HG03558 (cell line): ENCODE data around the gene CTDP1.

Experiments
- ATAC-seq: cut with Tn5 transposase; IDR thresholded peaks from one replicate; pipeline ENCODE4 v1.9.1; 2021; ENCODE audit warnings: moderate number of reproducible peaks; ENCODE audit not compliant: unreplicated experiment; ENCODE audit errors: extremely low read depth

CTDP1 gene

GRCh38 chr18:79754022-79754761, 74.6 kb downstream of the CTDP1 start:
- ATAC-seq = no peak

DNA sequence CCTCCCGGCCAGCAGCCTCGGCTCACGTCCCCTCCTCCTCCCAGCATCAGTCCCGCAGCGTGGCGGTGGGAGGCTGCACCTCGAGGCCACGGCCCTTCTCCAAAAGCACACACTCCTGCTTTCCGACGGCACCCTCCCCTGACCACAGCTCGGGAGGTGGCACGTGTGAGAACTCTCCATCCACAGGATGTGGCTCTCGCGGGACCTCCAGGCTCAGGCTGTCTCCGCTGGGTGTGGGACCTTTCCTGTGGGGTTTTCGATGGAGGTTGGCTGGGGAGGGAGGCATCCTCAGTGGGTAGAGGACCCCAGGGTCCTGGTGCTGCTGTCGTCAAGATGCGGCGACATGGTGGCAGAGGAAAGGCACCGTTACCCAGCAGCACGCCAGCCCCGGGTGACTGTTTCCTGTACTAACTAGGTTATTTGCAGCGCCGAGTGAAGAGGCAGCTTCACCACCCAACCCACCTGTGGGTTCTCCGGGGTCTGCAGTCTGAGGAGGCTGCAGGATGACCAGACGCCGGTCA, 75.3 kb downstream of the CTDP1 start:
- no peak for ATAC-seq

DNA sequence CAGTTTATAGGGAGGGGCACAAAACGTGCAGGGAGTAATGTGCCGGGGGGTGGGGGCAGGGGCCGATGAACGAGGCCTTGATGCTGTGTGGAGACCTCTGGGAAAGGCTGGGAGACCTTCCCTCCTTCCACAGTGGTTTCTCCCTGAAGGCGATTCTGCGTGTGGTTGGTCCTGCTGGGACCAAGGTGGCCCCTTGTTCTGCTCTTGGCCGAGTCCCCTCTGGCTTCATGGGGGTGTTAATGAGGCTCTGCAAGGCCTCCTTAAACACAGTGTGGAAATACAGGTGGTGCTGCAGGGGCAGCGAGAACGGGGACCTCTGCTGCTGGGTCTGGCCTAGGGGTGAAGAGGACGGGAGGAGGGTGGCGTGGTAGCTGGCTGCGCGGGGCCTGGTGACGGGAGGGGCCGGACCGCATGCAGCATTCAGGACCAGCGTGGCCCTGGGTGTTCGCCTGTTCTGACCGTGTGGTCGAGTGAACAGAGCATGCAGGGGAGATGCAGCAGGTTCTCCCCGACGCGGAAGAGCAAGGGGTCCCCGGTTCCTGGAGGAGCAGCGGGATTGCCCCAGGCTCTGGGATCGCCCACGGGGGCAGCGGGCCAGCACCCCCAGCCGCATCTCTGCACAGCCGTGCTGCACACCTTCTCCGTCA, 76.0 kb downstream of the CTDP1 start:
- no peak for ATAC-seq

DNA sequence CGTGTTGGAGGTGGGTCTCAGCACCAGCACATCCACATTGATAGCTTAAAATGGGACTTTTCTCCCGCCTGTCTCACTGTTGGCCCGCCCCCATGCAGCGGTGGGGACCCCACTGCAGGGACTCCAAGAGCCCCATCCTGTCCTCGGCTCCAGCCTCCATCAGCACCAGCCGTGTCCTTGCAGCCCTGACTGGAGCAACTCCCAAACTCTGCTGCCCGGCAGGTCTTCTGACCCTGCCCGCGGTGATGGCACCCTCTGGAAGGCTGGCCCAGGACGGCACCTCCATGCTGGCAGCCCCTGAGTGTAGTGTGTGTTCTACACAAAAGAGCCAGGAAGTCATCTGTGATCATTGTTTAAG, 76.5 kb downstream of the CTDP1 start:
- no peak for ATAC-seq

GRCh38 chr18:79756826-79757225, 77.2 kb downstream of the CTDP1 start:
- ATAC-seq = no peak

- no peak for ATAC-seq
Measured at GRCh38 chr18:79760348-79760747, 80.7 kb downstream of the CTDP1 start.

GRCh38 chr18:79760881-79761280, 81.3 kb downstream of the CTDP1 start:
- ATAC-seq = no peak

GRCh38 chr18:79763407-79763806, 83.8 kb downstream of the CTDP1 start:
- ATAC-seq = no peak

DNA sequence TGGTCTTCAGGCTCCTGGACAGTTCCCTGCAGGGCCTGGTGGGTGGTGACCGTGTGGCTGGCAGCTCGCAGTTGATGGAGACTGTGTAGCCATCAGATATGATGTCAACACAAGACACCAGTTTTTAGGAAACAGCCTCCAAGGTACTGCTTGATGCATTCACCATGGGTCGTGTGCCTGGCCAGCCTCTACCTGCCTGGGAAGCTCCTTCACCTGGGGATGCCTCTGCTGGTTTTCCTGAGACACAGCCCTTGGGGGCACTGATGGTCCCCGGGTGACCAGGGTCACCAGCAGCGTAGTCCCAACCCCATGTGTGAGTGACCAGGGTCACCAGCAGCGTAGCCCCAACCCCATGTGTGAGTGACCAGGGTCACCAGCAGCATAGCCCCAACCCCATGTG, 84.5 kb downstream of the CTDP1 start:
- no peak for ATAC-seq

GRCh38 chr18:79765491-79766245, 86.1 kb downstream of the CTDP1 start:
- no peak for ATAC-seq

- ATAC-seq = no peak
Measured at GRCh38 chr18:79766308-79766707, 86.7 kb downstream of the CTDP1 start.

- ATAC-seq = no peak
Measured at GRCh38 chr18:79768745-79769144, 89.1 kb downstream of the CTDP1 start.

DNA sequence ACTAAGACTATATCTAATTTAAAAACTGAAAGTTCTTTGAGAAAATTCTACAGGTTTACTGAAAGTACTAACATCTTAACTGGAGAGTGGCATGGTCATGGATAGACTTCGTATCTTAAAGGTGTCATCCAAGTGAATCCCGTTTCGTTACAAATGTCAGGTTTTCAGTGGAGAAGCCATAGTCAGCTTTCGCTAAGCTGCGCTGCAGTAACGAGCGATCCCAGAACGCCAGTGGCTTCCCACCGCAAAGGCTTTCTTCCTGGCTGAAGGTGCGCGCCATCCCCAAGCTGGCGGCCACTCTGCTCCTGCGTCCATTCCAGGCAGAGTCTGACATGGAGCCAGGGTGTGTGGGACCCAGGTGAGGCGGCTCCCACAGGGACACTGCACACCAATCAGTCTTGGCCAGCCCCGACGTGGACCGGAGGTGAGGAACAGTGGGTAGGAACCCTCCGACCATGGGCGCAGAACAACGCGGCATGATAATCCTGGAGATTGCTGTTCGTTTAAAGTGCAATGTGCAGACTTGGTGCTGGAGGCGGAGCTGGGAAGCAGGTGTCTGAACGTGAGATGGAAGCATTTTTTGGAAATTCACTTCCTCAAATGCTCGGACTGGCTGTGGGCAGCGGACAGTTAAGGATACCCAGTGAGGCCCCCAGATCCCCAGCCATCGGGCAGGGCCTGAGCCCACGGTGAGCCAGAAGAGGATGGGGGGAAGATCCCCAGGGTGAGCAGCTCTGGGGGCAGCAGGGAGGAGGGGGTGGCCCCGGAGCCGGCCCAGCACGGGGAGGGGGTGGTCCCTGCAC, 90.3 kb downstream of the CTDP1 start:
- ATAC-seq = no peak

- no peak for ATAC-seq
Measured at GRCh38 chr18:79770501-79770815, 90.9 kb downstream of the CTDP1 start.

- ATAC-seq = no peak
Measured at GRCh38 chr18:79770826-79771225, 91.2 kb downstream of the CTDP1 start.

- ATAC-seq = no peak
Measured at GRCh38 chr18:79771446-79772107, 92.0 kb downstream of the CTDP1 start.

- ATAC-seq = no peak
Measured at GRCh38 chr18:79772108-79772864, 92.7 kb downstream of the CTDP1 start.

- ATAC-seq = no peak
Measured at GRCh38 chr18:79772865-79773696, 93.5 kb downstream of the CTDP1 start.
